Brain microvascular endothelial cell (primary cell): ENCODE measurements around the gene ITGA2B.

Source experiments
- DNase-seq: peaks from one replicate; pipeline ENCODE4 v3.0.0-alpha.2; 2020
- H3K27ac ChIP-seq: fragments of 250-450 bp; sonication (Bioruptor Pico); 2 replicates; pipeline ENCODE4 v1.5.1; 2020; ENCODE audit warnings: mild to moderate bottlenecking, moderate library complexity
- H3K27me3 ChIP-seq: fragments of 250-450 bp; sonication (Bioruptor Pico); replicated peaks from 2 replicates; pipeline ENCODE4 v1.5.1; 2020; ENCODE audit warnings: mild to moderate bottlenecking
- H3K36me3 ChIP-seq: fragments of 250-450 bp; sonication (Bioruptor Pico); replicated peaks from 2 replicates; pipeline ENCODE4 v1.5.1; 2020; ENCODE audit warnings: mild to moderate bottlenecking
- H3K4me3 ChIP-seq: 2 replicates; pipeline ENCODE4 v1.5.1; 2011; ENCODE audit warnings: low read depth, mild to moderate bottlenecking, control low read depth, low read length, moderate library complexity
- in situ Hi-C: cut with HindIII; loops from 2 replicates; pipeline ENCODE4 v1.10.0; 2017; ENCODE audit warnings: low sequenced_read_pairs, low pct_ligation_motif_present
- TF ChIP-seq, protein P1 (sequence below): IDR thresholded peaks from 2 replicates; pipeline ENCODE4 v1.5.1; 2011; ENCODE audit warnings: low read depth, mild to moderate bottlenecking, moderate library complexity, low read length, control low read depth, inconsistent platforms; ENCODE audit errors: missing control alignments

ITGA2B gene

DNA sequence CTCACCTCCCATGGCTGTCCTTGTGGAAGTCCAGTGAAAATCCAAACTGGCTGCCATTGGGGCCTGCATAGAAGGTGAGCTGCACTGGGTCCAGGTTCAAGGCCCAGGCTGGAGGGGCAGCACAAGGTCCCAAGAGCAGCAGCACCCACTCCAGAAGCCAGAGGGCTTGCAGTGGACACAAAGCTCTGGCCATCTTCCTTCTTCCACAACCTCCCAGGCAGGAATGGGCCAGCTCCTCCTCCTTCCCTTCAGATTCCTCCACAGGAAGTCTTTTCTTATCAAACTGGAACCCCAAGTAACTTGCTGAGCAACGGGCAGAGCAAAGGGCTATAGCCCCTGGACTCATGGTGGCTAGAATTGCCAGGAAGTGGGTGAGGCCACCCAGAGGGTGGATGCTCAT is at the start of gene ITGA2B:
TSS of gene ITGA2B (minus strand) at position 369 of the 400 bp plus-strand sequence. CDS start at position 193, 176 bp downstream.
- Histone ChIP-seq H3K36me3 (no peaks in the 10 kb centered on the region), H3K4me3 (no peak within 1 kb of the TSS), H3K27ac (no peak within 1 kb of the TSS), H3K27me3 (peaks cover 7% of the 10 kb centered on the region)
- in situ Hi-C loops: no loop called here
- TF ChIP-seq, protein P1, sequence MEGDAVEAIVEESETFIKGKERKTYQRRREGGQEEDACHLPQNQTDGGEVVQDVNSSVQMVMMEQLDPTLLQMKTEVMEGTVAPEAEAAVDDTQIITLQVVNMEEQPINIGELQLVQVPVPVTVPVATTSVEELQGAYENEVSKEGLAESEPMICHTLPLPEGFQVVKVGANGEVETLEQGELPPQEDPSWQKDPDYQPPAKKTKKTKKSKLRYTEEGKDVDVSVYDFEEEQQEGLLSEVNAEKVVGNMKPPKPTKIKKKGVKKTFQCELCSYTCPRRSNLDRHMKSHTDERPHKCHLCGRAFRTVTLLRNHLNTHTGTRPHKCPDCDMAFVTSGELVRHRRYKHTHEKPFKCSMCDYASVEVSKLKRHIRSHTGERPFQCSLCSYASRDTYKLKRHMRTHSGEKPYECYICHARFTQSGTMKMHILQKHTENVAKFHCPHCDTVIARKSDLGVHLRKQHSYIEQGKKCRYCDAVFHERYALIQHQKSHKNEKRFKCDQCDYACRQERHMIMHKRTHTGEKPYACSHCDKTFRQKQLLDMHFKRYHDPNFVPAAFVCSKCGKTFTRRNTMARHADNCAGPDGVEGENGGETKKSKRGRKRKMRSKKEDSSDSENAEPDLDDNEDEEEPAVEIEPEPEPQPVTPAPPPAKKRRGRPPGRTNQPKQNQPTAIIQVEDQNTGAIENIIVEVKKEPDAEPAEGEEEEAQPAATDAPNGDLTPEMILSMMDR: no peak
- no peak for DNase-seq

DNA sequence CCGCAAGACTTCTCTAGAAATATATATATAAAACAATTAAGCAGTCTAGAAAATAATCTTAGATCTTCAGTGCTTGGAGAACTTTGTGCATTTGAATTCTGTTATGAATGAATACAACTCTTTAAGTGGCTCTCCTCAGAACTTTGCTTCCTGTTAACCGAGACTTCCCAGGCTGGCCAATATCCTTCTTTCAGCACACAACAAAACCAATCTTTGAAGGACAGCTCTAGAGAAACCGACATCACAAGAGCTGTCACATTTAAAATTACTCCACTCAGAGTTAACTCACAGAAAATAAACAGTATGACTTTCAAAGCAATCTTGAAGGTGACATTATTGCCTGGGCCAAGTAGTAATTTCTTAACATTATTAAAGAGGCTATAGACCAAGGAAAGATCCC is 49.7 kb upstream of the ITGA2B start:
- no peaks in the 10 kb centered on the region for H3K27me3 ChIP-seq
- H3K27ac ChIP-seq: no peak overlapping the region
- in situ Hi-C loops: no loop called here
- H3K4me3 ChIP-seq: no peak overlapping the region
- peaks cover 2% of the 10 kb centered on the region for H3K36me3 ChIP-seq
- TF ChIP-seq, protein P1: no peak
- DNase-seq: no peak

DNA sequence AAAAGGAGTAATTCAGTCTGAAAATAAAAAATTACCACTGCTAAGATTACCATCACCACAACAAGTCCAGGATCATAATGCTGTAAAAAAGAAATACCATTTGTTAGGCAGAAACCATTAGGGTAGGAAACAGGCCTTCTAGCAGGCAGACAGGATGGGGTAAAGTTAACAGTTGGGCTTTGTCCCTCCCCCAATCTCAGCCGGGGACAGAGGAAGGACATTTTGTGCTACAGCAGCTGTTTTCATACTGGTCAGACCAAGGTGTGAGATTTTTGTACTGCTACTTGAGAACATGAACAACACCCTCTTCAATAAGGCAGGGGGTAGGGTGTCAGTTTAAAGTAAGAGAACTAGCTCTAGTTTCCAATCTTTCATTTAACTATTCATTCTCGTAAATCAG is 49.2 kb upstream of the ITGA2B start:
- TF ChIP-seq, protein P1: no peak
- in situ Hi-C loops: no loop called here
- H3K36me3 ChIP-seq: peaks cover 4% of the 10 kb centered on the region
- DNase-seq: no peak
- H3K27me3 ChIP-seq: no peaks in the 10 kb centered on the region
- no peak overlapping the region for H3K27ac ChIP-seq
- no peak overlapping the region for H3K4me3 ChIP-seq

DNA sequence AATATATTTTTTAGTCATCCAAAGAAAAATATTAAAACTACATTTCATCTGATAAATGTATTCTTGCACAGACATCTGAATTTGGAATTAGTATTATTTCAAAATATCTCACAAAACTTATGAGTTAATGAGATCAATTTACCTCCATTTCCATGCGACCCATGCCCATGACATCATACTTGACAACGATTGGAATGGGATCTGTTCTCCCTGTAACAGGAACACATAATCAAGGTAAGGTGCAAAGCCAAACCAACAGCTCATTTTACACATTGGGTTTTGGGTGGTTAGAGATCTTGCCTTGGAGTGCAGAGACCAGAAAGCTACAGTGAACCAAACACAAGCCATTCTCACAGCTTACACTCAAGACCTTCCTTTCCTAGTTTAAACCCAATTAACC is 46.9 kb upstream of the ITGA2B start:
- peaks cover 16% of the 10 kb centered on the region for H3K36me3 ChIP-seq
- in situ Hi-C loops: no loop called here
- TF ChIP-seq, protein P1: no peak

DNA sequence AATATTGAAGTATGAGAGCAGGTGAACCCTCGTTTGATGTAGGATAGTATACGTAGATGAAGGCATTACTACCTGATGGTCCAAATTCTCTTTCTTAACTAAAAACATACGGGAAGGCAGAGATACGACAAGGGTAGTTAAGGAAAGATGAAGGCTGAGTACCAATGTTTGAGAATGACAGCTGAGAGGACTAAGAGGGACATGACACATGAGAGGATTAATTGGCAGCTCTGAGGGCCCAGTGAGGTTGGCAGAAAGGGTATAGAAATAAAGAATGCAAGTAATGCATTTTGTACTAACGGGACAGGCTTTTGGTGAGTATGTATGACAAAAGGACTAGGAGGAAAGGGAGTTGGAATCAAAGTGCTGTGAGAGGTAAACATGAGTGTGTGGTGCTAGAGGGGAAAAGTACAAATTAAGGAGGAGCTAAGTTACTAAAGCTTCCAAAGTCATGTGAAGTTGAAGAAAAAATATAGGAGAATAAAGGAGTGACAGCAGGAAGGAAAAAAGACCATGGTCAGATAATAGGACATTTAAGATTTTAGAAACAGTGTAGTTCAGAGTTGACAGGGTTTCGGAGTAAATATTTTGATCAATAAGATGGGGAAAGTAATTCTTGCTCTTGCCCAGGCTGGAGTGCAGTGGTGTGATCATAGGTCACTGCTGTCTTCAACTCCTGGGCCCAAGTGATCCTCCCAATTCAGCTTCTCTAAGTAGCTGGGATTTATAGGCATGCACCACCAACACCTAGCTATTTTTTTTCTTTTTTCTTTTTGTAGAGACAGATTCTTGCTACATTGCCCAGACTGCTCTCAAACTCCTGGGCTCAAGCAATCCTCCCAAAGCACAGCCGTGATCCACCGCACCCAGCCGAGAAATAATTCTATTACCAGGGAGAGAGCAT is 43.1 kb upstream of the ITGA2B start:
- TF ChIP-seq, protein P1: no peak
- Histone ChIP-seq H3K27me3 (no peaks in the 10 kb centered on the region), H3K27ac (no peak overlapping the region), H3K36me3 (peaks cover 16% of the 10 kb centered on the region), H3K4me3 (no peak overlapping the region)
- DNase-seq: no peak
- in situ Hi-C loops: no loop called here

More for the DNA sequence above, 46.9 kb upstream of the ITGA2B start:
- H3K27ac ChIP-seq: no peak overlapping the region
- no peaks in the 10 kb centered on the region for H3K27me3 ChIP-seq
- no peak for DNase-seq
- no peak overlapping the region for H3K4me3 ChIP-seq
